A673 (cell line): Measurements from ENCODE around the gene INHBA.

Experiments
- EZH2 ChIP-seq: fragments of 200-600 bp; sonication (generic); IDR thresholded peaks from 2 replicates; pipeline ENCODE4 v1.6.1; 2017; ENCODE audit warnings: borderline replicate concordance, low read depth, mild to moderate bottlenecking, mixed read lengths, antibody characterized with exemption, low read length; ENCODE audit not compliant: poor library complexity, severe bottlenecking
- TF ChIP-seq, protein P1 (sequence below): fragments of 300-800, 200-600 bp; sonication (generic); conservative IDR thresholded peaks from 2 replicates; pipeline ENCODE4 v1.5.1; 2017; ENCODE audit warnings: low read depth, mild to moderate bottlenecking, antibody characterized with exemption, low read length, moderate library complexity, mixed read lengths

DNA sequence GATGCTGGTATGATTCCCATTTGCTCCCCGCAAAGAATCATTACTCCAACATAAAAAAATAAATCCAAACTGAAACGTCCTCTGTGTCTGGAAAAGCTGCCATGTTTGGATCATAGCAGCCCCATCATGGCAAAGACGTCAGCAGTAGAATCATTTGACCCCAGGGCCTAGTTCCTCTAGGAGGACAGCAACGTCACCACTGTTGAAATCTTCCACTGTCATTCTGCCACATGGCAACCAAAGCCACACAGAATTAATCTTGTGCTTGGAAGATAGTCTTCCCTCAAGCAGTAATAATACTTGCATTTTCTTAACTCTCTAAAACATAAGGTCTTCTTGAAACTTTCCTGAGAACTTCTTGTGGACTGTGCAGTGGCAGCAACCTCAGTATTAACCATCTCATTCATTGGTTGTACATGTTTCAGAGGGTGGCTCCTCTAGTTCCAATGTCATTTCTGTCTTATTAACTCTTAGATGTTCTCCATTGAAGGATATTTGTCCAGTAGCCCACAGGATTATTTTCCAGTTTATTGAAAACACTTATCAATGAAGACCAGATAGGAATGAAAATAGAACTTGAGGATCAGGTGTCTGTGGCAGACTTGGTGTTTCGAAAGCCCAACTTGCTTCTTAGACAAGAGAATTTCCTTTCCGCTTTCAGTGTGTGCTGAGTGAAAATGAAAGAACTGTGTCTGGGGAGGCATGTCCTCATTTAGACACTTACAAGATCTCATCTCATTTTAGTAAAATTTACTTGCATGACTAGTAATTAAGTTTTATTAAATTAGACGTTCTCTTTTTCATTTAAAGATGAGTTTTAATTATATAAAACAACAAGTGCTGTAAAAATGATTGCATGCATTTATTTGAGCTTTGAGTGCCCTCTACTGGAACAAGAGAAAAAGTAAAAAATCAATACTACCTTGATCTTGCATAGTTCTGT is 28.9 kb upstream of the INHBA start:
- TF ChIP-seq, protein P1, sequence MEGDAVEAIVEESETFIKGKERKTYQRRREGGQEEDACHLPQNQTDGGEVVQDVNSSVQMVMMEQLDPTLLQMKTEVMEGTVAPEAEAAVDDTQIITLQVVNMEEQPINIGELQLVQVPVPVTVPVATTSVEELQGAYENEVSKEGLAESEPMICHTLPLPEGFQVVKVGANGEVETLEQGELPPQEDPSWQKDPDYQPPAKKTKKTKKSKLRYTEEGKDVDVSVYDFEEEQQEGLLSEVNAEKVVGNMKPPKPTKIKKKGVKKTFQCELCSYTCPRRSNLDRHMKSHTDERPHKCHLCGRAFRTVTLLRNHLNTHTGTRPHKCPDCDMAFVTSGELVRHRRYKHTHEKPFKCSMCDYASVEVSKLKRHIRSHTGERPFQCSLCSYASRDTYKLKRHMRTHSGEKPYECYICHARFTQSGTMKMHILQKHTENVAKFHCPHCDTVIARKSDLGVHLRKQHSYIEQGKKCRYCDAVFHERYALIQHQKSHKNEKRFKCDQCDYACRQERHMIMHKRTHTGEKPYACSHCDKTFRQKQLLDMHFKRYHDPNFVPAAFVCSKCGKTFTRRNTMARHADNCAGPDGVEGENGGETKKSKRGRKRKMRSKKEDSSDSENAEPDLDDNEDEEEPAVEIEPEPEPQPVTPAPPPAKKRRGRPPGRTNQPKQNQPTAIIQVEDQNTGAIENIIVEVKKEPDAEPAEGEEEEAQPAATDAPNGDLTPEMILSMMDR = peak; percentile 64
- TF ChIP-seq EZH2 = no peak
